A673 (cell line): ENCODE results near the gene TMPRSS13.

Source experiments
- EZH2 ChIP-seq: fragments of 200-600 bp; sonication (generic); IDR thresholded peaks from 2 replicates; pipeline ENCODE4 v1.6.1; 2017; ENCODE audit warnings: borderline replicate concordance, low read depth, mild to moderate bottlenecking, mixed read lengths, antibody characterized with exemption, low read length; ENCODE audit not compliant: poor library complexity, severe bottlenecking
- TF ChIP-seq, protein P1 (sequence below): fragments of 300-800, 200-600 bp; sonication (generic); conservative IDR thresholded peaks from 2 replicates; pipeline ENCODE4 v1.5.1; 2017; ENCODE audit warnings: low read depth, mild to moderate bottlenecking, antibody characterized with exemption, low read length, moderate library complexity, mixed read lengths

DNA sequence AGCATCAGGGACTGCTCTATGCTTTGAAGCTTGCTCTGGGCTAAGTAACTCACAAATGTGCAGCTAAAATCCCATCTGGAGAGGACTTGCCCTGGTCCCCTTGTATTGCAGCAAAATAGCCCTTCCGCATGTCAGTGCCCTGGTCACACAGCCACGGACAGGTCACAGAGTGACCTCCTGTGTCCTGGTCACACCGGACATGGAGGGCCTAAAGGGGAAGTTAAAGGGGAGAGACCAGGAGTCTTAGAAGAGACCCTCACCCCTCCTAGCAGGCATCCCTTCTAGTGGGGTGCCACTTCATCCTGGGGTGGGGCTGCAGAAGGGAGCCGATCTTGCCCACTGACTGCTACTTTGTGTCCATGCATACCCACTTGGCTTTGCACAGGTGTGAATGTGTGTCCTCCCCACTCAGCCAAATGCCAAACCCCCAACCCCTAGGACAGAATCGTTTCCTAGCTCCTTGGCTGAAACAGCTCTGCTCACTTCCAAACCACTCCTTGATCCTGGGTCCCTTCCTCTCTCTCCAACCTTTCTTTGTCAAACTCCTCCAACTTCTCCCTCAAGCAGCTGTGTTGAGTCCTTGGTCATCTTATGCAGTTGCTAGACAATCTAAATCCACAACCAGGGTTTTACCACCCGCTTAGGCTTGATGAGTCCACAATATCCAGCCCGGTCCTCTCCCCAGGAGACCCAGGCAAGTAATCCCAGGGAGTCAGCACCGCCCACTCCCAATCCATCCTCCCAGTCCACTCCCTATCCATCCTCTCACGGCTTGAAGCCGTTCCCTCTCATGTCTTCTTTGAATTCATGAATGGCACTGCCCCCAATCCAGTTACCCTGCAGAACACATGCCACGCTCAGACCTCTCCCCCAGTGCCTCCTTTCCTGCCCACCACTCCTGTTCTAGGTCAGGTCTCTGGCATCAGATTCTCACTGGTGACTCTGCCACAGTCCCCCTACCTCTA lies 49.4 kb downstream of the TMPRSS13 start:
- TF ChIP-seq, protein P1, sequence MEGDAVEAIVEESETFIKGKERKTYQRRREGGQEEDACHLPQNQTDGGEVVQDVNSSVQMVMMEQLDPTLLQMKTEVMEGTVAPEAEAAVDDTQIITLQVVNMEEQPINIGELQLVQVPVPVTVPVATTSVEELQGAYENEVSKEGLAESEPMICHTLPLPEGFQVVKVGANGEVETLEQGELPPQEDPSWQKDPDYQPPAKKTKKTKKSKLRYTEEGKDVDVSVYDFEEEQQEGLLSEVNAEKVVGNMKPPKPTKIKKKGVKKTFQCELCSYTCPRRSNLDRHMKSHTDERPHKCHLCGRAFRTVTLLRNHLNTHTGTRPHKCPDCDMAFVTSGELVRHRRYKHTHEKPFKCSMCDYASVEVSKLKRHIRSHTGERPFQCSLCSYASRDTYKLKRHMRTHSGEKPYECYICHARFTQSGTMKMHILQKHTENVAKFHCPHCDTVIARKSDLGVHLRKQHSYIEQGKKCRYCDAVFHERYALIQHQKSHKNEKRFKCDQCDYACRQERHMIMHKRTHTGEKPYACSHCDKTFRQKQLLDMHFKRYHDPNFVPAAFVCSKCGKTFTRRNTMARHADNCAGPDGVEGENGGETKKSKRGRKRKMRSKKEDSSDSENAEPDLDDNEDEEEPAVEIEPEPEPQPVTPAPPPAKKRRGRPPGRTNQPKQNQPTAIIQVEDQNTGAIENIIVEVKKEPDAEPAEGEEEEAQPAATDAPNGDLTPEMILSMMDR = no peak
- no peak for TF ChIP-seq EZH2
